Effector memory CD8-positive, alpha-beta T cell (primary cell): ENCODE measurements around the gene PVALEF.
"Not testable (repeated sequence)": the region's sequence is repeated elsewhere in the genome, so short reads cannot be mapped to it uniquely, and the experiment has no call there.

ENCODE experiments used
- ATAC-seq: fragments of 150-1000 bp; cut with Tn5 transposase; replicated peaks from 2 replicates; pipeline ENCODE4 v1.10.0; 2021; ENCODE audit warnings: mild to moderate bottlenecking, moderate library complexity
- DNase-seq, 3 experiments: peaks; one replicate each; pipeline ENCODE4 v3.0.0; 2021
- H3K27ac Mint-ChIP-seq, 2 donors: one replicate each; pipeline ENCODE4 v1.8.0; 2022; ENCODE audit warnings: mild to moderate bottlenecking in 2 of 2, mixed read lengths in 2 of 2, moderate library complexity in 2 of 2
- H3K27me3 Mint-ChIP-seq, 2 donors: one replicate each; pipeline ENCODE4 v1.8.0; 2022; ENCODE audit warnings: mixed read lengths in 2 of 2
- H3K36me3 Mint-ChIP-seq: one replicate; pipeline ENCODE4 v1.8.0; 2022; ENCODE audit warnings: mild to moderate bottlenecking, moderate library complexity, mixed read lengths; ENCODE audit not compliant: insufficient read depth
- H3K4me1 Mint-ChIP-seq, 2 donors: one replicate each; pipeline ENCODE4 v1.8.0; 2022; ENCODE audit warnings: low read depth in 2 of 2, mixed read lengths in 2 of 2
- H3K4me3 Mint-ChIP-seq, 2 donors: one replicate each; pipeline ENCODE4 v1.8.0; 2022; ENCODE audit warnings: mild to moderate bottlenecking in 2 of 2, mixed read lengths in 2 of 2, moderate library complexity in 2 of 2
- H3K9me3 Mint-ChIP-seq, 2 donors: one replicate each; pipeline ENCODE4 v1.8.0; 2022; ENCODE audit warnings: mixed read lengths in 2 of 2

Gene PVALEF

DNA sequence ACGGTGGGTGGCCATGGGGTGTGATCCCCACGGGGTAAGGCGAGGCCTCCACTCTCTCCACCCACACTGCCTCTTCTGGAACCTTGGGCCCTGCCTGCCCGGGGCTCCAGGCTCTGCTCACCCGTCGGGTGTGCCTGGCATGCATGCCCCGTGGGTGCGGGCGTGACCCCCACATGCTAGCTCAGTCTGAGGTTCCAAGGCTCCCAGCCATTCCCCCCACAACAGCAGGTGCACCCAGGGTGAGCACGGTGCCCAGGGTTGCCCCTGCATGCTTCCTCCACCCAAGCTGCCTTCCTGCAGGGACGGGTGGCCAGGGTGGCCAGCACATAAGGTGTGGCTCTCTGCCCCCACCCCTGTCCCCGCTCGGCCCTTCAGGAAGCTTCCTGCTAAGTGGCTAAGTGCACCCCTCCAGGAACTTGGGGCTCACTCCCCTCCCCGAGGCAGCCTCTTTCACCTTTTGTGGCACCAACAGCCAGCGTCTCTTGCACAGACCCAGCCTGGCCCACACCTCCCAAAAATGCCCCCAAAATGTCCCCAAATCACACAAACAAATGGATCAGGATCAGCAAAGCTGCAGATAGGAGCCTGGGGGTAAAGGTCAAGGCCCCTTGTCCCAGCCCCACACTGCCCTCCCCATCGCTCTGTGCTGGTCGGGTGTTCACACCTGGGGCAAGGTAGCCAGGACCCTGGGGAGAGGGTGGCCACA lies 21.4 kb upstream of the PVALEF start:
- H3K4me1 Mint-ChIP-seq: peaks cover 0 to 3% of the 10 kb centered on the region in 2 donors
- no peak for DNase-seq

DNA sequence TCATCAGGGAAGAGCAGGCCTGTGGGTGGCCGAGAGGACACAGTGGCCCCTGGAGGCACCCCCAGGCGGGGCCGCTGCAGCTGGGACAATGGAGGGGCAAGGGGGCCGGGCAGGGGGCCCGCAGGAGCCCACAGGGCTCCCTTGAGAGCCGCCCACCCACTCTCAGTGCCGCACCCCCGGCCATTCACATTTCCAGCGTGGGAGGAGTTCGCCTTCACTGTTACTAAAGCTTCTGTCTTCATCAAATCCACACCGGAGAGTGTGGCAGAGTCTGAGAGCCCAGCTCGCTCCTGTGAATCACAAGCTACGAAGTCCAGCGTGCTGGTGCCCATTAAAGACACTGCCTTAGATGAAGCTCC lies 20.9 kb upstream of the PVALEF start:
- DNase-seq: no peak
- H3K4me1 Mint-ChIP-seq: no peaks in the 10 kb centered on the region
- ATAC-seq: no peak
- peaks cover 4% of the 10 kb centered on the region for H3K36me3 Mint-ChIP-seq
- no peak overlapping the region for H3K27ac Mint-ChIP-seq
- peaks cover 10 to 24% of the 10 kb centered on the region in 2 donors for H3K27me3 Mint-ChIP-seq
- H3K4me3 Mint-ChIP-seq: no peak overlapping the region
- H3K9me3 Mint-ChIP-seq: no peaks in the 10 kb centered on the region

More for the DNA sequence above, 21.4 kb upstream of the PVALEF start:
- Mint-ChIP-seq H3K27ac (no peak overlapping the region), H3K9me3 (no peaks in the 10 kb centered on the region), H3K36me3 (peaks cover 4% of the 10 kb centered on the region), H3K4me3 (no peak overlapping the region), H3K27me3 (peaks cover 10 to 24% of the 10 kb centered on the region in 2 donors)
- ATAC-seq: no peak

DNA sequence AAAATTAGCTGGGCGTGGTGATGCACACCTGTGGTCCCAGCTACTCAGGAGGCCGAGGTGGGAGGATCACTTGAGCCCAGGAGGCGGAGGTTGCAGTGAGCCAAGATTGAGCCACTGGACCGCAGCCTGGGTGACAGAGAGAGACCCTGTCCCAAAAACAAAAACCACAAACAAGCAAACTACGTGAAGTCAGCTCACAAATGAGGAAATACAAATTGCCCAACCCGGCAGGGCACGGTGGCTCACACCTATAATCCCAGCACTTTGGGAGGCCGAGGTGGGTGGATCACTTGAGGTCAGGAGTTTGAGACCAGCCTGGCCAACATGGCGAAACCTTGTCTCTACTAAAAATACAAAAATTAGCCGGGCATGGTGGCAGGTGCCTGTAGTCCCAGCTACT lies 19.1 kb upstream of the PVALEF start:
- not testable (repeated sequence) for H3K36me3 Mint-ChIP-seq, H3K27ac Mint-ChIP-seq, H3K4me3 Mint-ChIP-seq, H3K4me1 Mint-ChIP-seq, DNase-seq, H3K9me3 Mint-ChIP-seq, ATAC-seq
- peaks cover 21 to 38% of the 10 kb centered on the region in 2 donors for H3K27me3 Mint-ChIP-seq

DNA sequence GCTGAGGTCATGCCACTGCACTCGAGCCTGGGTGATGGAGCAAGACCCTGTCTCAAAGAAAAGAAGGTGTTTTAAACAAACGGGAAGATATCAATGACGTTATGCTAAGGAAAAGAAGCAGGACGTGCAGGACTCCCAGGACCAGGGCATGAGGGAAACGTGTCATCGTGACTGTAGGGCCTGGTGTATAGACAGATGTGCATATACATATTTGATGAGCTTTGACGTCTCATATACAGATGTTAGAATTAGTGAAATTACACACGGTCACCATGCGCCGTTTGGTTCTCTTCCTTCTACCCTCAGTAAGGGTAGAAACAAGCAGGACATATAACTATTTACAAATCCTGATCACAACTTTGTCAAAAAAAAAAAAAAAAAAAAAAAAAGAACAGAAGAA lies 17.6 kb upstream of the PVALEF start:
- DNase-seq: no peak
- peaks cover 4% of the 10 kb centered on the region for H3K36me3 Mint-ChIP-seq
- H3K9me3 Mint-ChIP-seq: no peaks in the 10 kb centered on the region
- peaks cover 0 to 2% of the 10 kb centered on the region in 2 donors for H3K4me1 Mint-ChIP-seq
- no peak for ATAC-seq
- H3K27me3 Mint-ChIP-seq: peaks cover 13 to 36% of the 10 kb centered on the region in 2 donors
- H3K27ac Mint-ChIP-seq: no peak overlapping the region
- no peak overlapping the region for H3K4me3 Mint-ChIP-seq

DNA sequence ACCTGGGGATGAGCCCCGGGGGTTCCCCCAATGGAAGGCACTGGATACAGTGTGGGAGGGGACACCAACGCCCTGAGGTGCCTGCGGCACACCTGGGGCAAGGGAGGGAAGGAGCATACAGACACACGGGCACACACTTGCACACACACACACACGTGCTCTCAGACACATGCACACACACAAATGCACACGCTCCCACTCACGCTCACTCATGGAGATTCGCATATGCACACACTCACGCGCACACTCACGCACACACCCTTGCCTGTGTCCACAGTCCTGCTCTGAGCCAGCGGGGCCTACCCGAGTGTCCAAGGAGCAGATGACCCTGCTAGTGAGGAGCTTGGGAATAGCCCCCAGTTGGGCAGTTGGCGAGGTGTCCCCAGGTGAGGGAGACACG lies 16.7 kb upstream of the PVALEF start:
- Mint-ChIP-seq H3K4me3 (no peak overlapping the region), H3K27me3 (peaks cover 11 to 34% of the 10 kb centered on the region in 2 donors), H3K4me1 (peaks cover 0 to 2% of the 10 kb centered on the region in 2 donors), H3K27ac (no peak overlapping the region), H3K9me3 (no peaks in the 10 kb centered on the region), H3K36me3 (peaks cover 4% of the 10 kb centered on the region)
- ATAC-seq (no peak), DNase-seq (no peak)

DNA sequence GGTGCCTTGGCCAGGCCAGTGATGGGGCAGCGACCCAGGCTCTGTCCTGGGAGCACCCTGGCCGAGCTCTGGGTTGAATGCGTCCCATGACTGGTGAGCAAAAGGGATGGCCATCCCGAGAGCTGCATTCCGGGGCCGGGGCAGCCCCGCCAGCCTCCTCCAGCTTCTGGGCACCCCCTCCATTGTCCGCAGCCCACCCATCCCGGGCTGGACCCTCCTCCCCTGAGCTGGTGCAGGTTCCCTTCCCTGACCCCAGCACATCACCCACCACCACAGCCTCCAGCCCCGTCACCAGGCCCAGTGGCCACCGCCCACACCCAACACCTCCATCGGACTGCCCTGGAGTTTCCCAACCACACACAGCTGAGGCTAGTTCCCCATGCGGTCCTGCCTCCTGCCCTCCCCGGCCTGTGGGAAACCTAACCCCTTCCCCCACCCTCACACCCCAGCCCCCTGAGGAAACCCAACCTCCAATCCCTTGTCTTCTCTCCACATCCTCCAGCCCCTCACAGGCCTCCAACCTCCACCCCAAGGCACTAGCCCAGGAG lies 16.2 kb upstream of the PVALEF start:
- H3K27ac Mint-ChIP-seq: no peak overlapping the region
- H3K9me3 Mint-ChIP-seq: no peaks in the 10 kb centered on the region
- DNase-seq (no peak), ATAC-seq (no peak)
- H3K4me3 Mint-ChIP-seq: no peak overlapping the region
- peaks cover 0 to 2% of the 10 kb centered on the region in 2 donors for H3K4me1 Mint-ChIP-seq
- H3K27me3 Mint-ChIP-seq: peaks cover 11 to 29% of the 10 kb centered on the region in 2 donors
- H3K36me3 Mint-ChIP-seq: no peaks in the 10 kb centered on the region

DNA sequence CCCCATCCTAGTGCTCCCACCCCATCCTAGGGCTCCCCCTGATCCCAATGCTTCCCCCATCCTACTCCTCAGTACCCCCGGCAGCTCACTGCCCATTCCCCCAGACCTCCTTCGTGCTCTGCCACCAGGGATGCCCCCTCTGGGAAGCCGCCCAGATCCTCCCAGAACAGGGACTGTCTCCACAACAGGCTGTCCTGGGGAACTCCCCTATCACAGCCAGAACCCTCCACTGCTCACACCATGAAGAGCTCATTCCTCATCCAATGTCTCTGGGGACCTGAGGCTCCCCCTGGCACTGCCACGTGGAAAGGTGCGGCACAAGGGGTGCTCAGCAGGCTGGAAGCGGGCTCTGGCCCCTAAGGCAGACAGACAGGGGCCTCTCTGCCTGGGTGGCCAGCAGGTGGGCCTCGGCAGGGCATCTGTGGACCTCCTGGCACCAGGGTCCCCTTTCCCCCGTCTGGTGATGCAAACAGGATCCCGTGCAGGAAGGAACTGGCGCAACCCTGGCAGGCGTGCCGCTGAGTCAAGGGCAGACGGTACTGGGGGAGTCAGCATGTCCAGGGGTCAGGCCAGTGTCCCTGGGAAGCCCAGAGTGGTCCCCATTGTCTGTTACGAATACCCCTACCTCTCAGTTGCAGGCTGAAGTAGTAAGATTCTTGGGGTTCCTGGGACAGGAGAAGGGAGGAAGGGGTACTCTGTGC lies 14.8 kb upstream of the PVALEF start:
- H3K4me1 Mint-ChIP-seq: peaks cover 0 to 2% of the 10 kb centered on the region in 2 donors
- peaks cover 11 to 27% of the 10 kb centered on the region in 2 donors for H3K27me3 Mint-ChIP-seq
- no peaks in the 10 kb centered on the region for H3K9me3 Mint-ChIP-seq
- no peak overlapping the region for H3K27ac Mint-ChIP-seq
- H3K4me3 Mint-ChIP-seq: no peak overlapping the region
- DNase-seq: no peak
- no peak for ATAC-seq
- no peaks in the 10 kb centered on the region for H3K36me3 Mint-ChIP-seq

DNA sequence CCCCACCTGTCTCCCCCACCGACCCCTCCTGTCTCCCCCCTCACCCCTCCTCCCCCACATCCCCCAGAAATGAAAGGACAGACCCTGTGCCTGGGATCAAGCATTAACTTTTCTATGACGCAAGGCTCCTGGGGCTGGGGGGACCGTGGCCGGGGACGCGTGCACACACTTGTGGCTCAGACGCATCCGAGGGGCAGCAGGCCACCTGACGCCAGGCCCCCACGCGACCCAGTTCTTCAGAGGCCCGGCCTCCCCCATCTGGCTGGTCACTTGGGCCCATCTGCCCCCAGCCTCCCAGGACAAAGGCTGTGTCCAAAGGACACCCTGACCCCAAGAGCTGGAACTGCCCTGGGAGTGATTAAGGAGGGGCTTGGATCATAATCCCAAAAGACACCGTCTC lies 14.0 kb upstream of the PVALEF start:
- H3K36me3 Mint-ChIP-seq: no peaks in the 10 kb centered on the region
- peaks cover 11 to 27% of the 10 kb centered on the region in 2 donors for H3K27me3 Mint-ChIP-seq
- H3K4me1 Mint-ChIP-seq: peaks cover 0 to 2% of the 10 kb centered on the region in 2 donors
- DNase-seq (no peak), ATAC-seq (no peak)
- H3K27ac Mint-ChIP-seq: no peak overlapping the region
- H3K9me3 Mint-ChIP-seq: no peaks in the 10 kb centered on the region
- H3K4me3 Mint-ChIP-seq: no peak overlapping the region

DNA sequence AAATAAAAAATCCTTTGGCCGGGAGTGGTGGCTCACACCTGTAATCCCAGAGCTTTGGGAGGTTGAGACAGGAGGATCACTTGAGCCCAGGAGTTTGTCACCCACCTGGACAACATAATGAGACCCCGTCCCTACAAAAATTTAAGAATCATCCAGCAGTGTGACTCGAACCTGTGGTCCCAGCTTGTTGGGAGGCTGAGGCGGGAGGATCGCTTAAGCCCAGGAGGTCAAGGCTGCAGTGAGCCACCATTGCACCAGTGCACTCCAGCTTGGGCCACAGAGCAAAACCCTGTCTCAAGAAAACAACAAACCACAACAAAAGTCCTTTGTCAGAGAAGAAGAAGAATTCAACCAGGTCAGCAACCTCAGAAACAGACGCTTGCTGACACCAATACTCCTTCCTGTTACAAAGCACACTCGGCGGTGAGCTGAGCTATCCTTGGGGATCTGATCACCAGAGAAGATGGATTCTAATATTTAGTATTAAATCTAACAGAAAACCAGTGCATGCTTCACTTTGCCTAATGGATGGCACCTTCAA lies 12.9 kb upstream of the PVALEF start:
- Mint-ChIP-seq H3K27ac (no peak overlapping the region), H3K27me3 (peaks cover 11 to 27% of the 10 kb centered on the region in 2 donors), H3K4me1 (peaks cover 0 to 2% of the 10 kb centered on the region in 2 donors), H3K9me3 (no peaks in the 10 kb centered on the region), H3K36me3 (no peaks in the 10 kb centered on the region), H3K4me3 (no peak overlapping the region)
- ATAC-seq (no peak), DNase-seq (no peak)

DNA sequence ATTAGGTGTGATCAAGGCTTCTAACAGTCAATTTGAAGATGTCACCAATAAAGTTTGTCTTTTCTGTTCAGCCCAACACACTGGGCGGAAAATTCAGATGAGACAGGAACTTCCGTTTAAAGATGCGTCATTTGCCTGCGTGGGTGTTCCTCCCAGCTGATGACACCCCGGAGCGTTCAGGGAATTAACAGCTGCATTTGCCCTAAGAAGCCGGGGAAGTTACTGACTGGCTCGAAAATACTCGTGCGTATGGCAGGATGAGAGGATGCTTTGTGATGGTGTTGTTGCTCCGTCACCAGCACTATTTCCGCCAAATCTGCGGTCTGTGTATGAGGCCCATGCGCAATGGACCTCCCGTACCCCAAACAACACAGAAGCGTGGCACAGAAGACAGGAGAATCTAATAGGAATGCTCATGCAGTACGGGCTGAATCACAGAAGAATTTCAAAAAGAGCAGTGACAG lies 11.9 kb upstream of the PVALEF start:
- no peaks in the 10 kb centered on the region for H3K9me3 Mint-ChIP-seq
- ATAC-seq: peak; percentile 21
- peaks cover 0 to 2% of the 10 kb centered on the region in 2 donors for H3K4me1 Mint-ChIP-seq
- no peak overlapping the region for H3K4me3 Mint-ChIP-seq
- H3K27ac Mint-ChIP-seq: no peak overlapping the region
- no peak for DNase-seq
- H3K27me3 Mint-ChIP-seq: peaks cover 11 to 24% of the 10 kb centered on the region in 2 donors
- no peaks in the 10 kb centered on the region for H3K36me3 Mint-ChIP-seq

DNA sequence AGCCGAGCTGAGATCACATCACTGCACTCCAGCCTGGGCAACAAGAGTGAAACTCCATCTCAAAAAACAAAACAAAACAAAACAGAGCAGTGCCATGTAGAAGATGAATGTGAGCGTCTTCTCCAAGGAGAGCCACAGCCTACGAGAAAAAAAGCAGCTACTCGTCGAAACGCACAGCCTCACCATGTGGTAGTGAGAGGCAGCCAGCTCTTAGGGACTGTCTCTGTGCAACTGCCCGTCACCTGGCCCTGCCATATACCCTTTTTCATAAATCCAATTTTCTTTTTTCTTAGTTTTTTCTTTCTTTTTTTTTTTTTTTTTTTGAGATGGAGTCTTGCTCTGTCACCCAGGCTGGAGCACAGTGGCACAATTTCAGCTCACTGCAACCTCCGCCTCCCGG lies 11.3 kb upstream of the PVALEF start:
- H3K36me3 Mint-ChIP-seq, H3K4me3 Mint-ChIP-seq, H3K4me1 Mint-ChIP-seq, H3K27ac Mint-ChIP-seq, H3K9me3 Mint-ChIP-seq, ATAC-seq, DNase-seq: not testable (repeated sequence)
- peaks cover 14 to 27% of the 10 kb centered on the region in 2 donors for H3K27me3 Mint-ChIP-seq

DNA sequence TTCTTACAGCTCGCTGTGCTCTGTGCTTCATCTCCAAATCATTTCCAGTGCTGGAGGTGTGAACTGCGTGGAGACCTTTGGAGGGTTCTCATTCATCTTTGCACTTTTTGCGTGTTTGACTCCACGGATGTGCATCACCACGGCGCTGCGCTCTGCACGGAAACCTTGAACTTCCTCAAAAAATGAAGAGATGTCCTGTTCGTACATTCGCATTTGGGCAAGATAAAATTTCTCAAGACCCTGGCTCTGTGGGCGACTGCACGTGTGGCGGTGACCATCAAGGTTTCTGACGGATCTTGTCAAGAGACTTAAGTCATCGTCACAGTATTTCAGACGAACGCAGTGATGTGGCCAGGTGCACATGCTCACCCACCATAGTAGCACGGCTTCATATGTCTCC lies 10.3 kb upstream of the PVALEF start:
- Mint-ChIP-seq H3K9me3 (no peaks in the 10 kb centered on the region), H3K4me3 (no peak overlapping the region), H3K4me1 (peaks cover 0 to 2% of the 10 kb centered on the region in 2 donors), H3K27ac (no peak overlapping the region), H3K27me3 (peaks cover 16 to 27% of the 10 kb centered on the region in 2 donors), H3K36me3 (no peaks in the 10 kb centered on the region)
- DNase-seq: no peak
- no peak for ATAC-seq

DNA sequence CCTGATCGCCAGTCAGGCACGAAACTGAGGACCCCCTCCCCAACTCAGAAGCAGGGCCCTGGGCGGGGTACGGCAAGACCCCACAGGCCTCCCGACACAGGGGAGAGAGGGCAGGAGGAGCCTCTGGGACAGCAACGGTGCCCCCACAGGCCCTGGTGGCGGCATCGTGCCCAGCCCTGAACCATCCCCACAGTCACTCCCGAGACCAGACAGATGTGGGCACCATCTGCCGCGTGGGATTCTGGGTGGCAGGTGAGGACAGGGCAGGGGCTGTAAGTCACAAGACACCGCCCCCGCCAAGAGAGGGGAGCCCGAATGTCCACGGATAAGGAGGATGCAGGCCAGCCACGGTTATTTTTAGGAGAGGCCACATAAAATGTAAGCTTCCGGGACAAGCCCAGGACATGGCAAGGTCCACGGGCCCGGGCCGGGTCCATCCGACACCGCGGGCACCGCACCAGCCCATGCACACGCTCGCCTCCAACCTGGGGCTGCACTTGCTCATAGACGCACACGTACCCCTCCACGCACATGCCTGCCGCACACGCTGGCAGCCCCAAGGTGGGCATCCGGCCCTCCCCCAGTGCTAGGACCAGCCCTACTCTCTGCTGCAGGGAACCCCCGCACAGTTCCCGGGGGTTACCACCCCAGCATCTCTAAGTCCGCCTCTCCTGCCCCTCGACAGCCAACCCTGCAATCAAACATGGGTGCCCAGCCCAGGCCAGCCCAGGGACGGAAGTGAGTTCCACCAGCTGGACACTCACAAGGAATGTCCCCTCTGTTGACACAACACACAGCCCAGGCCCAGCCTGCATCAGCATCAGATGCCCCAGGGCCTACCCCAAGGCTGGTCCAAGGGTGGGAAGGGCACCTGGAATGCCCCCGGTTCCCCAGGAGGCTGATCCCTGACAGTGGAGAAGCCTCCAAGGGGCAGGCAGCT lies 8.2 kb upstream of the PVALEF start:
- no peaks in the 10 kb centered on the region for H3K9me3 Mint-ChIP-seq
- no peak overlapping the region for H3K27ac Mint-ChIP-seq
- H3K4me3 Mint-ChIP-seq: no peak overlapping the region

More for the DNA sequence above, 8.2 kb upstream of the PVALEF start:
- Mint-ChIP-seq H3K36me3 (no peaks in the 10 kb centered on the region), H3K27me3 (peaks cover 18 to 25% of the 10 kb centered on the region in 2 donors), H3K4me1 (peaks cover 0 to 2% of the 10 kb centered on the region in 2 donors)
- DNase-seq: no peak
- ATAC-seq: no peak
